SK-N-SH (cell line): ENCODE measurements around the gene PLCB1.

Experiments
- CHD2 ChIP-seq: fragments of 150-350 bp; IDR thresholded peaks from 2 replicates; pipeline ENCODE4 v1.6.1; 2018; ENCODE audit warnings: low read length; ENCODE audit not compliant: partially characterized antibody
- CTCF ChIP-seq: fragments of 200-600 bp; sonication (generic); IDR thresholded peaks from 2 replicates; pipeline ENCODE4 v1.6.1; 2017; ENCODE audit warnings: antibody characterized with exemption, mild to moderate bottlenecking, moderate library complexity
- EP300 ChIP-seq, 2 experiments: IDR thresholded peaks; 2 replicates each; pipeline versions ENCODE4 v1.4.0 to v1.6.1; 2012; ENCODE audit warnings: borderline replicate concordance in 1 of 2, low read depth in 1 of 2, low read length in 1 of 2
- FOXJ3 ChIP-seq: sonication (generic); formaldehyde crosslinking; IDR thresholded peaks from 2 replicates; pipeline ENCODE4 v1.5.1; 2020; ENCODE audit warnings: mild to moderate bottlenecking, missing genetic modification reagents
- GATA2 ChIP-seq: sonication (generic); formaldehyde crosslinking; IDR thresholded peaks from 2 replicates; pipeline ENCODE4 v1.5.0; 2020; ENCODE audit warnings: mild to moderate bottlenecking, missing genetic modification reagents
- MAX ChIP-seq: IDR thresholded peaks from 2 replicates; pipeline ENCODE4 v1.4.0; 2012; ENCODE audit warnings: low read depth
- PBX3 ChIP-seq: IDR thresholded peaks from 2 replicates; pipeline ENCODE4; 2012
- POLR2AphosphoS5 ChIP-seq: IDR thresholded peaks from 2 replicates; pipeline ENCODE4 v1.6.1; 2012; ENCODE audit warnings: low read depth, low read length
- RAD21 ChIP-seq: IDR thresholded peaks from 2 replicates; pipeline ENCODE4 v1.6.1; 2012; ENCODE audit warnings: mild to moderate bottlenecking, low read length
- REST ChIP-seq: IDR thresholded peaks from 2 replicates; pipeline ENCODE4 v1.6.1; 2012; ENCODE audit warnings: mild to moderate bottlenecking, low read depth, low read length, moderate library complexity
- RXRA ChIP-seq: IDR thresholded peaks from 2 replicates; pipeline ENCODE4 v1.4.0; 2012; ENCODE audit warnings: low read depth, mild to moderate bottlenecking, borderline replicate concordance
- SMC3 ChIP-seq: IDR thresholded peaks from 2 replicates; pipeline ENCODE4 v1.6.1; 2012; ENCODE audit warnings: low read depth, low read length, improper control_type of control experiment
- YY1 ChIP-seq: IDR thresholded peaks from 2 replicates; pipeline ENCODE4 v1.4.0; 2012; ENCODE audit warnings: low read depth, mild to moderate bottlenecking
- ZBTB33 ChIP-seq: IDR thresholded peaks from 2 replicates; pipeline ENCODE4 v1.4.0; 2012; ENCODE audit warnings: low read depth, borderline replicate concordance

GRCh38 chr20:8671370-8671961, 539.4 kb downstream of the PLCB1 start:
- TF ChIP-seq MAX (no peak), POLR2AphosphoS5 (no peak), YY1 (no peak), CTCF (no peak), RXRA (no peak), PBX3 (no peak), SMC3 (no peak), REST (no peak), RAD21 (no peak), ZBTB33 (no peak), EP300 (IDR thresholded peaks at IDR 0.05; ENCODE audit: borderline replicate concordance in 1 of 2, low read depth in 1 of 2, low read length in 1 of 2) (no peak), CHD2 (no peak), FOXJ3 (CRISPR knock-in tag) (no peak), GATA2 (CRISPR knock-in tag) (no peak)
